GM21381 (cell line): ENCODE results near the gene ANXA8.
"Not testable (repeated sequence)": the region's sequence is repeated elsewhere in the genome, so short reads cannot be mapped to it uniquely, and the experiment has no call there.

Experiments
- ATAC-seq: cut with Tn5 transposase; IDR thresholded peaks from one replicate; pipeline ENCODE4 v1.9.1; 2021; ENCODE audit warnings: mild to moderate bottlenecking, moderate library complexity; ENCODE audit not compliant: unreplicated experiment

ANXA8 gene

GRCh38 chr10:47483923-47484322 lies at the start of gene ANXA8:
TSS of gene ANXA8 (minus strand) at chr10:47484115. CDS start at chr10:47483933, 182 bp downstream.
- ATAC-seq: not testable (repeated sequence)

- ATAC-seq: not testable (repeated sequence)
Measured at GRCh38 chr10:47523475-47523874, 39.6 kb upstream of the ANXA8 start, which contains the start of gene AGAP9. TSS of gene AGAP9 (minus strand) at chr10:47523638. CDS start at chr10:47523526, 112 bp downstream.

- not testable (repeated sequence) for ATAC-seq
Measured at GRCh38 chr10:47502313-47502712, 18.4 kb upstream of the ANXA8 start.

GRCh38 chr10:47494226-47494625 lies 10.3 kb upstream of the ANXA8 start:
- ATAC-seq: not testable (repeated sequence)

- not testable (repeated sequence) for ATAC-seq
Measured at GRCh38 chr10:47491600-47491999, 7.7 kb upstream of the ANXA8 start, which contains the start of gene FAM25G. TSS of gene FAM25G (minus strand) at chr10:47491700. CDS start at chr10:47491674, 26 bp downstream.

GRCh38 chr10:47489630-47490029 lies 5.7 kb upstream of the ANXA8 start:
- not testable (repeated sequence) for ATAC-seq

GRCh38 chr10:47485943-47486342 lies 2.0 kb upstream of the ANXA8 start:
- ATAC-seq: not testable (repeated sequence)

- ATAC-seq: not testable (repeated sequence)
Measured at GRCh38 chr10:47484786-47485185, 871 bp upstream of the ANXA8 start.

- ATAC-seq: not testable (repeated sequence)
Measured at GRCh38 chr10:47482367-47482766, 1.5 kb downstream of the ANXA8 start.

- ATAC-seq: not testable (repeated sequence)
Measured at GRCh38 chr10:47481768-47482181, 2.1 kb downstream of the ANXA8 start.

- ATAC-seq: not testable (repeated sequence)
Measured at GRCh38 chr10:47481182-47481766, 2.6 kb downstream of the ANXA8 start.

- not testable (repeated sequence) for ATAC-seq
Measured at GRCh38 chr10:47480133-47480532, 3.8 kb downstream of the ANXA8 start.

GRCh38 chr10:47478114-47478513 lies 5.8 kb downstream of the ANXA8 start:
- ATAC-seq: not testable (repeated sequence)

GRCh38 chr10:47477078-47477477 lies 6.8 kb downstream of the ANXA8 start:
- ATAC-seq: not testable (repeated sequence)

- ATAC-seq: not testable (repeated sequence)
Measured at GRCh38 chr10:47475101-47475500, 8.8 kb downstream of the ANXA8 start.

- ATAC-seq: not testable (repeated sequence)
Measured at GRCh38 chr10:47473516-47473915, 10.4 kb downstream of the ANXA8 start.

- not testable (repeated sequence) for ATAC-seq
Measured at GRCh38 chr10:47472647-47473046, 11.3 kb downstream of the ANXA8 start.

GRCh38 chr10:47472072-47472471 lies 11.8 kb downstream of the ANXA8 start:
- not testable (repeated sequence) for ATAC-seq

- not testable (repeated sequence) for ATAC-seq
Measured at GRCh38 chr10:47468731-47469528, 15.0 kb downstream of the ANXA8 start.

- ATAC-seq: not testable (repeated sequence)
Measured at GRCh38 chr10:47467957-47468356, 16.0 kb downstream of the ANXA8 start.

- not testable (repeated sequence) for ATAC-seq
Measured at GRCh38 chr10:47467458-47467857, 16.5 kb downstream of the ANXA8 start.
